DMS53 treated with DMSO at 0.1 percent for 48 hours (cell line): ENCODE data around the gene SLC35A4.
"Not testable (repeated sequence)": the region's sequence is repeated elsewhere in the genome, so short reads cannot be mapped to it uniquely, and the experiment has no call there.

Experiments
- DNase-seq: peaks from one replicate; lab custom pipeline; 2025; ENCODE audit not compliant: unreplicated experiment; lab: John Stamatoyannopoulos, UW

The SLC35A4 gene

GRCh38 chr5:140588311-140589070 is 23.9 kb downstream of the SLC35A4 start:
- no peak for DNase-seq

DNA sequence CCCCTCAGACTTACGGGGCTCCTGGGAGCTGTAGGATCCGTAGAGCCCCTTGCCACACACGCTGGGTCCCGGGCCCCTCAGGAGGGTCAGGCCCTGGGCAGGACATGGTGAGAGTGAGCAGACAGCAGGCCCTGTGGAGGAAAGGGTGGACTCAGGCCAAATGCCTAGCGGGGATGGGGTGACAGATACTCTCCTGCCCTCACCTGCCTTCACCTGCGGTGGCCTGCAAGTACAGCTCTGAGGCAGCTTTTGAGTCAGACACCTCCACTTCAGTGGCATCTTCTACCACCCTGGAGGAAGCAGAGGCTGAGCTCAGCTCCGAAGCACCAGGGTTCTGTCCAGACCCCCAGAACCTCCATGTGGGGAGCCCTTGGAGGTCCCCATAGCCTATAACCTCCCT is 26.2 kb downstream of the SLC35A4 start:
- no peak for DNase-seq

DNA sequence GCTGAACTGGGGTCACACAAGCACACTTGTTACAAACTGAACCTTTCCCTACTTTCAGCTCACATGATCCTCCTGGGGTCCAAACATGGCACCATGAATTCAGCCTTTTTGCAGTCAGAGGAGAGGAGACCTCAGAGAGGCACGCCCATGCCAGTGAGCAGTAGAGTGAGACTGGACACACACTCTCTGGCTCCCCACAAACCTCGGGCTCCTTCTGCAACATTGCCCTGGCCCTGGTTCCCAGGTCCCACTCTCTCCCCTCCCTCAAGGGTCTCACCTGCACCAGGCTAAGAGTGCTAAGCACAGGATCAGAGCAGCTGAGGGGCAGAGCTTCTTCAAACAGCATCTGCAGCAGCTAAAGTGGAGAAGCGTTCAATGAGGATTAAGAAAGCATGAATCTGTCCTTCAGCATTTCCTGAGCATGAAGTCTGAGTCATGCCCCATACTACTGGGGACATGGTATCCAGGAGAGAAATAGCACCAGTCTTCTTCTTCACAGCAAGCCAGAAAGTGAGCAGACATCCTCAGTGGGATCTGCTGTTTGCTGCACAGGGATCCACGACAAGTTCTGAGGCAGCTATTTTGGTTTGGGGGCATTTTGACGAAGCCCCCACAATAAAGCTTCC is 27.2 kb downstream of the SLC35A4 start:
- DNase-seq, result no peak

DNA sequence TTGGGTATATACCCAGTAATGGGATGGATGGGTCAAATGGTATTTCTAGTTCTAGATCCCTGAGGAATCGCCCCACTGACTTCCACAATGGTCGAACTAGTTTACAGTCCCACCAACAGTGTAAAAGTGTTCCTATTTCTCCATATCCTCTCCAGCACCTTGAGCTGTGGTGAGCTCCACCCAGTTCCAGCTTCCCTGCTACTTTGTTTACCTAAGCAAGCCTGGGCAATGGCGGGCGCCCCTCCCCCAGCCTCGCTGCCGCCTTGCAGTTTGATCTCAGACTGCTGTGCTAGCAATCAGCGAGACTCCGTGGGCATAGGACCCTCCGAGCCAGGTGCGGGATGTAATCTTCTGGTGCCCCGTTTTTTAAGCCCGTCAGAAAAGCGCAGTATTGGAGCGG is 28.4 kb downstream of the SLC35A4 start:
- not testable (repeated sequence) for DNase-seq

GRCh38 chr5:140594169-140594568 is 29.5 kb downstream of the SLC35A4 start:
- no peak for DNase-seq

DNA sequence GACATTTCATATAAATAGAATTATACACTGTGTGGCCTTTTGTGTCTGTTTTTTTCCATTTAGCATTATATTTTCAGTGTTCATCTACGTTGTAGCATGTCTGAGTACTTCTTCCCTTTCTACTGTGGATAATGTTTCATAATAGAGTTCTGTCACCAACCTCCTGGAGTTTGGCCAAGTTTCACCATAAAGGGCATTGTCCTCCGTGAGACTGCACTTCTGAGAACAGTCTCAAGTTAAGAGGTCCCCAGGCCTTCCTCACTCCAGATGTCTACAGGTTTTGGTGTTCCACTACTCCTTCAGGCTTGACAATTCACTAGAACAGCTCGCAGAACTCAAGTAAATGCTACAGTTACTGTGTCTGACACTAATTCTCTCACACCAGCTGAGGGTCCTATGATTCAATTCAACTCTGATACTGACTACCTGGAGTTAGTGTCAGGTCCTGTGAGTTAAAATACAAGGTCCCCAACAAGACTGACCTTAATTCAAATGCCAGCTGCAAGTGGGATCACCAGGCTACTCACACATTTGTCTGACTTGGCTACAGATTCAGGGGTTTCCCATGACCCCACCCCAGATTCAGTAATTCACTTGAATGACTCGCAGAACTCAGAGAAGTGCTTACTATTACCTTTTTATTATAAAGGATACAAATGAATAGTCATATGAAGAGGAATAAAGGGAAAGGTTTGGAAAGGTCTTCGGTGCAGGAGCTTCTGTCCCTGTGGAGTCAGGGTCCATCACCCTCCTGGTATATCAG is 31.1 kb downstream of the SLC35A4 start:
- DNase-seq, result no peak

- no peak for DNase-seq
Measured at GRCh38 chr5:140596321-140596741, 31.7 kb downstream of the SLC35A4 start.

- no peak for DNase-seq
Measured at GRCh38 chr5:140598836-140599235, 34.2 kb downstream of the SLC35A4 start.

GRCh38 chr5:140600096-140600495 is 35.5 kb downstream of the SLC35A4 start:
- DNase-seq, result no peak

- no peak for DNase-seq
Measured at GRCh38 chr5:140602147-140602546, 37.5 kb downstream of the SLC35A4 start.

- DNase-seq, result not testable (repeated sequence)
Measured at GRCh38 chr5:140603446-140603698, 38.7 kb downstream of the SLC35A4 start.

- no peak for DNase-seq
Measured at GRCh38 chr5:140603734-140604133, 39.1 kb downstream of the SLC35A4 start.

DNA sequence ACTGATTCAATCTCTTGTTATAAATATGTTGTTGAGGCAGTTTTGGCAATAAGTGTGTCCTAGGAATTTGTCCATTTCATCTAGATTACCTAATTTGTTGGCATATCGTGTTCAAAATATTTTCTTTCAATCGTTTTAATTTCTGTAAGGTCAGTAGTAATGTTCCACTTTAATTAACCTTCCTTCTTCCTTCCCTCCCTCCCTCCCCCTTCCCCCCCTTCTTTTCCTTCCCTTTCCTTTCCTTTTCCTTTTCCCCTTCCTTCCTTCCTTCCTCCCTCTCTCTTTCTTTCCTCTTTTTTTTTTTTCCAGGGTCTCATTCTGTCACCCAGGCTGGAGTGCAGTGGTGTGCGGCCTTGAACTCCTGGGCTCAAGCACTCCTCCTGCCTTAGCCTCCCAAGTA is 41.3 kb downstream of the SLC35A4 start:
- DNase-seq, result no peak

- no peak for DNase-seq
Measured at GRCh38 chr5:140607031-140607430, 42.4 kb downstream of the SLC35A4 start.

DNA sequence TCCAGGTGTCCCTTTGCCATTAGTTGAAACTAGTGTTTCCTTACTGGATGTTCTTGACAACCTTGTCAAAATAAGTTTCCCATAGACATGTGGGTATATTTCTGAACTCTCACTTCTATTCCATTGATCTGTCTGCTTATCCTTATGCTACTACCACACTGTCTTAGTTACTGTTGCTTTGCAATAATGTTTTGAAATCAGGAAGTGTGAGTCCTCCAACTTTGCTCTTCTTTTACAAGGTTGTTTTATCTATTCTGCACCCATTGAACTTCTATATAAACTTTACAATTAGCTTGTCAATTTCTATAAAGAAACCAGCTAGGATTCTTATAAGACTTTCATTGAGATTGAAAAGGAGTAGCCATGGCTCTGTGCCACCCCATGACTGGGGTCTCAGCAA is 44.1 kb downstream of the SLC35A4 start:
- DNase-seq, result no peak

DNA sequence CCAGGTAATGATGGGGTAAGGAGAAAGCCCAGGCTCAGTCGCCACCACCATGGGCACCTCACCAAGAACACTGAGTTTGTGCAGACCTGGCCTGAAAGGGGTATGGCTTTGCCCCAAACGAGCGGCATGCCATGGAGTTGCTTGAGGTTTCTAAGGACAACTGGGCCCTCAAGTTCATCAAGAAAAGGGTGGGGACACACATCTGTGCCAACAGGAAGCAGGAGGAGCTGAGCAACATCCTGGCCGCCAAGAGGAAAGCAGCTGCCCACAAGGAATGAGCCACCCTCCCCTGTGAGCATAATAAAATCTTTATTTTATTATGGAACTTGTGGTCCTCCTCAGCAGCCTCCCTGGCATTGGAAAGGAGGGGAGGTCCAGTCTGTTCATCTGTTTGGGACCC is 44.5 kb downstream of the SLC35A4 start:
- DNase-seq, result no peak

GRCh38 chr5:140611020-140611521 is 46.4 kb downstream of the SLC35A4 start:
- no peak for DNase-seq
